GM23338 (cell line): ENCODE measurements around the gene ZFAND6. TPM values are rescaled to one million over a fixed set of nuclear protein-coding genes. Genes with fewer than 3 reads are reported as not detected.

Experiments used
- ATAC-seq: fragments of 200-7000 bp; cut with Tn5 transposase; 3 replicates; pipeline ENCODE4 v1.9.1; 2020
- DNase-seq: peaks from one replicate; pipeline ENCODE4 v3.0.0-alpha.2; 2015; ENCODE audit warnings: low spot score
- H2AFZ ChIP-seq: fragments of 200-600 bp; sonication (generic); 2 replicates; pipeline ENCODE4 v1.8.0; 2016; ENCODE audit warnings: antibody characterized with exemption, mild to moderate bottlenecking, moderate library complexity
- H3F3A ChIP-seq: fragments of 200-600 bp; sonication (generic); replicated peaks from 2 replicates; pipeline ENCODE4 v1.8.0; 2017; ENCODE audit warnings: antibody characterized with exemption, mixed run types, low read depth
- H3K27ac ChIP-seq: fragments of 200-600 bp; sonication (generic); 2 replicates; pipeline ENCODE4 v1.6.1; 2016; ENCODE audit warnings: low read depth
- H3K27me3 ChIP-seq: fragments of 200-600 bp; sonication (generic); 2 replicates; pipeline ENCODE4 v1.8.0; 2016; ENCODE audit warnings: mild to moderate bottlenecking, mixed run types, moderate library complexity; ENCODE audit not compliant: insufficient read depth
- H3K36me3 ChIP-seq: fragments of 200-600 bp; sonication (generic); 2 replicates; pipeline ENCODE4 v1.8.0; 2016; ENCODE audit warnings: mild to moderate bottlenecking; ENCODE audit not compliant: insufficient read depth
- H3K4me1 ChIP-seq: fragments of 200-600 bp; sonication (generic); 2 replicates; pipeline ENCODE4 v1.8.0; 2016; ENCODE audit warnings: mild to moderate bottlenecking, moderate library complexity; ENCODE audit not compliant: insufficient read depth
- H3K4me2 ChIP-seq: fragments of 200-600 bp; sonication (generic); 2 replicates; pipeline ENCODE4 v1.7.1; 2017; ENCODE audit warnings: mixed run types
- H3K4me3 ChIP-seq: fragments of 200-600 bp; sonication (generic); 2 replicates; pipeline ENCODE4 v1.6.1; 2016; ENCODE audit warnings: mixed run types
- H3K79me2 ChIP-seq: fragments of 200-600 bp; sonication (generic); replicated peaks from 2 replicates; pipeline ENCODE4 v1.8.0; 2017; ENCODE audit warnings: mild to moderate bottlenecking; ENCODE audit not compliant: insufficient read depth
- H3K9me2 ChIP-seq: fragments of 200-600 bp; sonication (generic); 2 replicates; pipeline ENCODE4 v1.8.0; 2017; ENCODE audit not compliant: insufficient read depth
- H4K20me1 ChIP-seq: fragments of 200-600 bp; sonication (generic); replicated peaks from 2 replicates; pipeline ENCODE4 v1.8.0; 2017; ENCODE audit warnings: mild to moderate bottlenecking; ENCODE audit not compliant: insufficient read depth
- H3K27ac Mint-ChIP-seq: 2 replicates; pipeline ENCODE4 v1.8.0; 2020; ENCODE audit warnings: inconsistent platforms, mild to moderate bottlenecking, moderate library complexity, mixed read lengths
- H3K27me3 Mint-ChIP-seq: 3 replicates; pipeline ENCODE4 v1.8.0; 2022; ENCODE audit warnings: low read depth, mild to moderate bottlenecking, moderate library complexity, mixed read lengths, inconsistent platforms; ENCODE audit not compliant: insufficient read depth, poor library complexity
- H3K36me3 Mint-ChIP-seq: 3 replicates; pipeline ENCODE4 v1.8.0; 2021; ENCODE audit warnings: low read depth, mild to moderate bottlenecking, inconsistent platforms, moderate library complexity, mixed read lengths
- H3K4me1 Mint-ChIP-seq: 3 replicates; pipeline ENCODE4 v1.8.0; 2020; ENCODE audit warnings: mild to moderate bottlenecking, inconsistent platforms, mixed read lengths
- H3K4me3 Mint-ChIP-seq: 3 replicates; pipeline ENCODE4 v1.8.0; 2021; ENCODE audit warnings: moderate library complexity, mild to moderate bottlenecking, inconsistent platforms, mixed read lengths
- H3K9me3 Mint-ChIP-seq: 3 replicates; pipeline ENCODE4 v1.8.0; 2020; ENCODE audit warnings: moderate library complexity, mild to moderate bottlenecking, inconsistent platforms, mixed read lengths
- CREB1 ChIP-seq: fragments of 250-450 bp; sonication (Bioruptor Pico); IDR thresholded peaks from 2 replicates; pipeline ENCODE4 v1.5.0; 2020; ENCODE audit warnings: low read depth, mild to moderate bottlenecking, moderate library complexity
- EZH2 ChIP-seq: fragments of 200-600 bp; sonication (generic); IDR thresholded peaks from one replicate; pipeline ENCODE4 v1.8.0; 2017; ENCODE audit warnings: antibody characterized with exemption, mild to moderate bottlenecking, low read depth; ENCODE audit not compliant: unreplicated experiment
- EZH2phosphoT487 ChIP-seq: fragments of 200-600 bp; sonication (generic); IDR thresholded peaks from one replicate; pipeline ENCODE4 v1.8.1; 2018; ENCODE audit warnings: antibody characterized with exemption; ENCODE audit not compliant: unreplicated experiment
- JUNB ChIP-seq: IDR thresholded peaks from one replicate; pipeline ENCODE4 v1.6.1; 2016; ENCODE audit warnings: antibody characterized with exemption; ENCODE audit not compliant: unreplicated experiment
- NANOG ChIP-seq: IDR thresholded peaks from 2 replicates; pipeline ENCODE4 v1.6.1; 2016; ENCODE audit warnings: antibody characterized with exemption, borderline replicate concordance
- POLR2AphosphoS5 ChIP-seq: IDR thresholded peaks from 2 replicates; pipeline ENCODE4 v1.6.1; 2016; ENCODE audit warnings: antibody characterized with exemption, low read depth
- STAT1 ChIP-seq: IDR thresholded peaks from one replicate; pipeline ENCODE4 v1.6.1; 2016; ENCODE audit warnings: antibody characterized with exemption; ENCODE audit not compliant: unreplicated experiment
- ZNF114 ChIP-seq: fragments of 250-450 bp; sonication (Bioruptor Pico); IDR thresholded peaks from 2 replicates; pipeline ENCODE4 v1.5.0; 2020; ENCODE audit warnings: mild to moderate bottlenecking, moderate library complexity
- ZNF331 ChIP-seq: fragments of 250-450 bp; sonication (Bioruptor Pico); IDR thresholded peaks from 2 replicates; pipeline ENCODE4 v1.5.0; 2020; ENCODE audit warnings: low read depth, mild to moderate bottlenecking, moderate library complexity
- polyA plus RNA-seq: library from polyadenylated mRNA; unstranded; fragments of >200 nt; fragmentation: Nextera tagmentation; extraction: Ambion mirVana; gene quantifications from 2 replicates; pipeline ENCODE4 v1.2.1, GENCODE V29; 2016
- total RNA-seq: library from RNA; depleted of rRNA; stranded (reverse); fragments of >200 nt; shearing (Covaris generic); gene quantifications from 2 replicates; pipeline ENCODE4 v1.2.3, GENCODE V29; 2014
- TF ChIP-seq, protein P1 (sequence below), 2 experiments: fragments of 200-600 bp in 1 of 2; sonication (generic) in 1 of 2; conservative IDR thresholded peaks; 2 replicates each; pipeline versions ENCODE4 v1.5.1 to v1.6.1; 2016 to 2017; ENCODE audit warnings: antibody characterized with exemption in 2 of 2, low read depth in 2 of 2, mild to moderate bottlenecking in 2 of 2, moderate library complexity in 1 of 2
- TF ChIP-seq, protein P2 (sequence below): fragments of 250-450 bp; sonication (Bioruptor Pico); IDR thresholded peaks from 2 replicates; pipeline ENCODE4 v1.5.0; 2020; ENCODE audit warnings: mild to moderate bottlenecking, moderate library complexity
- TF ChIP-seq, protein P3 (sequence below): IDR thresholded peaks from 2 replicates; pipeline ENCODE4 v1.6.1; 2016; ENCODE audit warnings: antibody characterized with exemption
- TF ChIP-seq, protein P4 (sequence below): IDR thresholded peaks from one replicate; pipeline ENCODE4 v1.6.1; 2018; ENCODE audit warnings: antibody characterized with exemption; ENCODE audit not compliant: unreplicated experiment

Gene ZFAND6
- total and polyA plus RNA-seq, 2 experiments from 2014 or later: 205 to 292 TPM

DNA sequence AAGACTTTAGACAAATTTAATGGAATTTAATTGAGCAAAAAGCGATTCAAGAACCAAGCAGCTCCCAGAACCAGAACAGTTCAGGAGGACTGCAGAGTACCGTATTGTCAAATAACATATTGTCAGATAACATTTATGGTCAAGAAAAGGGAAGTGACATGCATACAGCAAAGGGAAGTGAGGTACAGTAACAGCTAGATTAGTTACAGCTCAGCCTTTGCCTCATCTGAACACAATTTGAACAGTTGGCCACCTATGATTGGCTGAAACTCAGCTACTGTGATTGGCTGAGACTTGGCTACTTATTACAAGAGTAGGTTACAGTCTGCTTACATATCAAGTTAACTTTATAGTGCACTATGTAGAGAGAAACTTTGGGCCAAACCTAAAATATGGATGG is 21.9 kb downstream of the ZFAND6 start:
- no peak overlapping the region for H3K4me3 Mint-ChIP-seq
- Histone ChIP-seq H3K79me2 (peaks cover 100% of the 10 kb centered on the region), H3K27ac (no peak overlapping the region), H4K20me1 (peaks cover 69% of the 10 kb centered on the region), H3K4me3 (no peak overlapping the region), H3F3A (peaks cover 3% of the 10 kb centered on the region; the same call in 1 of the 2 replicates), H3K36me3 (no peaks in the 10 kb centered on the region), H3K4me1 (peaks cover 22% of the 10 kb centered on the region), H3K4me2 (no peak overlapping the region), H2AFZ (no peak overlapping the region), H3K27me3 (no peaks in the 10 kb centered on the region), H3K9me2 (no peaks in the 10 kb centered on the region)
- H3K9me3 Mint-ChIP-seq: no peaks in the 10 kb centered on the region
- peaks cover 28% of the 10 kb centered on the region for H3K4me1 Mint-ChIP-seq
- H3K36me3 Mint-ChIP-seq: peaks cover 4% of the 10 kb centered on the region; the same call in 1 of the 3 replicates
- H3K27ac Mint-ChIP-seq: no peak overlapping the region
- TF ChIP-seq EZH2 (no peak), EZH2phosphoT487 (no peak), JUNB (no peak), ZNF331 (CRISPR knock-in tag) (no peak), ZNF114 (CRISPR knock-in tag) (no peak), STAT1 (no peak), POLR2AphosphoS5 (no peak), NANOG (no peak), CREB1 (CRISPR knock-in tag) (no peak)
- TF ChIP-seq, protein P1, sequence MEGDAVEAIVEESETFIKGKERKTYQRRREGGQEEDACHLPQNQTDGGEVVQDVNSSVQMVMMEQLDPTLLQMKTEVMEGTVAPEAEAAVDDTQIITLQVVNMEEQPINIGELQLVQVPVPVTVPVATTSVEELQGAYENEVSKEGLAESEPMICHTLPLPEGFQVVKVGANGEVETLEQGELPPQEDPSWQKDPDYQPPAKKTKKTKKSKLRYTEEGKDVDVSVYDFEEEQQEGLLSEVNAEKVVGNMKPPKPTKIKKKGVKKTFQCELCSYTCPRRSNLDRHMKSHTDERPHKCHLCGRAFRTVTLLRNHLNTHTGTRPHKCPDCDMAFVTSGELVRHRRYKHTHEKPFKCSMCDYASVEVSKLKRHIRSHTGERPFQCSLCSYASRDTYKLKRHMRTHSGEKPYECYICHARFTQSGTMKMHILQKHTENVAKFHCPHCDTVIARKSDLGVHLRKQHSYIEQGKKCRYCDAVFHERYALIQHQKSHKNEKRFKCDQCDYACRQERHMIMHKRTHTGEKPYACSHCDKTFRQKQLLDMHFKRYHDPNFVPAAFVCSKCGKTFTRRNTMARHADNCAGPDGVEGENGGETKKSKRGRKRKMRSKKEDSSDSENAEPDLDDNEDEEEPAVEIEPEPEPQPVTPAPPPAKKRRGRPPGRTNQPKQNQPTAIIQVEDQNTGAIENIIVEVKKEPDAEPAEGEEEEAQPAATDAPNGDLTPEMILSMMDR (conservative IDR thresholded peaks at IDR 0.05; ENCODE audit: low read depth in 2 of 2): no peak
- TF ChIP-seq, protein P2, sequence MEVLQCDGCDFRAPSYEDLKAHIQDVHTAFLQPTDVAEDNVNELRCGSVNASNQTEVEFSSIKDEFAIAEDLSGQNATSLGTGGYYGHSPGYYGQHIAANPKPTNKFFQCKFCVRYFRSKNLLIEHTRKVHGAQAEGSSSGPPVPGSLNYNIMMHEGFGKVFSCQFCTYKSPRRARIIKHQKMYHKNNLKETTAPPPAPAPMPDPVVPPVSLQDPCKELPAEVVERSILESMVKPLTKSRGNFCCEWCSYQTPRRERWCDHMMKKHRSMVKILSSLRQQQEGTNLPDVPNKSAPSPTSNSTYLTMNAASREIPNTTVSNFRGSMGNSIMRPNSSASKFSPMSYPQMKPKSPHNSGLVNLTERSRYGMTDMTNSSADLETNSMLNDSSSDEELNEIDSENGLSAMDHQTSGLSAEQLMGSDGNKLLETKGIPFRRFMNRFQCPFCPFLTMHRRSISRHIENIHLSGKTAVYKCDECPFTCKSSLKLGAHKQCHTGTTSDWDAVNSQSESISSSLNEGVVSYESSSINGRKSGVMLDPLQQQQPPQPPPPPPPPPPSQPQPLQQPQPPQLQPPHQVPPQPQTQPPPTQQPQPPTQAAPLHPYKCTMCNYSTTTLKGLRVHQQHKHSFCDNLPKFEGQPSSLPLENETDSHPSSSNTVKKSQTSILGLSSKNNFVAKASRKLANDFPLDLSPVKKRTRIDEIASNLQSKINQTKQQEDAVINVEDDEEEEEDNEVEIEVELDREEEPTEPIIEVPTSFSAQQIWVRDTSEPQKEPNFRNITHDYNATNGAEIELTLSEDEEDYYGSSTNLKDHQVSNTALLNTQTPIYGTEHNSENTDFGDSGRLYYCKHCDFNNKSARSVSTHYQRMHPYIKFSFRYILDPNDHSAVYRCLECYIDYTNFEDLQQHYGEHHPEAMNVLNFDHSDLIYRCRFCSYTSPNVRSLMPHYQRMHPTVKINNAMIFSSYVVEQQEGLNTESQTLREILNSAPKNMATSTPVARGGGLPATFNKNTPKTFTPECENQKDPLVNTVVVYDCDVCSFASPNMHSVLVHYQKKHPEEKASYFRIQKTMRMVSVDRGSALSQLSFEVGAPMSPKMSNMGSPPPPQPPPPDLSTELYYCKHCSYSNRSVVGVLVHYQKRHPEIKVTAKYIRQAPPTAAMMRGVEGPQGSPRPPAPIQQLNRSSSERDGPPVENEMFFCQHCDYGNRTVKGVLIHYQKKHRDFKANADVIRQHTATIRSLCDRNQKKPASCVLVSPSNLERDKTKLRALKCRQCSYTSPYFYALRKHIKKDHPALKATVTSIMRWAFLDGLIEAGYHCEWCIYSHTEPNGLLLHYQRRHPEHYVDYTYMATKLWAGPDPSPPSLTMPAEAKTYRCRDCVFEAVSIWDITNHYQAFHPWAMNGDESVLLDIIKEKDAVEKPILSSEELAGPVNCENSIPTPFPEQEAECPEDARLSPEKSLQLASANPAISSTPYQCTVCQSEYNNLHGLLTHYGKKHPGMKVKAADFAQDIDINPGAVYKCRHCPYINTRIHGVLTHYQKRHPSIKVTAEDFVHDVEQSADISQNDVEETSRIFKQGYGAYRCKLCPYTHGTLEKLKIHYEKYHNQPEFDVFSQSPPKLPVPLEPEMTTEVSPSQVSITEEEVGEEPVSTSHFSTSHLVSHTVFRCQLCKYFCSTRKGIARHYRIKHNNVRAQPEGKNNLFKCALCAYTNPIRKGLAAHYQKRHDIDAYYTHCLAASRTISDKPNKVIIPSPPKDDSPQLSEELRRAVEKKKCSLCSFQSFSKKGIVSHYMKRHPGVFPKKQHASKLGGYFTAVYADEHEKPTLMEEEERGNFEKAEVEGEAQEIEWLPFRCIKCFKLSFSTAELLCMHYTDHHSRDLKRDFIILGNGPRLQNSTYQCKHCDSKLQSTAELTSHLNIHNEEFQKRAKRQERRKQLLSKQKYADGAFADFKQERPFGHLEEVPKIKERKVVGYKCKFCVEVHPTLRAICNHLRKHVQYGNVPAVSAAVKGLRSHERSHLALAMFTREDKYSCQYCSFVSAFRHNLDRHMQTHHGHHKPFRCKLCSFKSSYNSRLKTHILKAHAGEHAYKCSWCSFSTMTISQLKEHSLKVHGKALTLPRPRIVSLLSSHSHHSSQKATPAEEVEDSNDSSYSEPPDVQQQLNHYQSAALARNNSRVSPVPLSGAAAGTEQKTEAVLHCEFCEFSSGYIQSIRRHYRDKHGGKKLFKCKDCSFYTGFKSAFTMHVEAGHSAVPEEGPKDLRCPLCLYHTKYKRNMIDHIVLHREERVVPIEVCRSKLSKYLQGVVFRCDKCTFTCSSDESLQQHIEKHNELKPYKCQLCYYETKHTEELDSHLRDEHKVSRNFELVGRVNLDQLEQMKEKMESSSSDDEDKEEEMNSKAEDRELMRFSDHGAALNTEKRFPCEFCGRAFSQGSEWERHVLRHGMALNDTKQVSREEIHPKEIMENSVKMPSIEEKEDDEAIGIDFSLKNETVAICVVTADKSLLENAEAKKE (CRISPR knock-in tag): no peak
- TF ChIP-seq, protein P3, sequence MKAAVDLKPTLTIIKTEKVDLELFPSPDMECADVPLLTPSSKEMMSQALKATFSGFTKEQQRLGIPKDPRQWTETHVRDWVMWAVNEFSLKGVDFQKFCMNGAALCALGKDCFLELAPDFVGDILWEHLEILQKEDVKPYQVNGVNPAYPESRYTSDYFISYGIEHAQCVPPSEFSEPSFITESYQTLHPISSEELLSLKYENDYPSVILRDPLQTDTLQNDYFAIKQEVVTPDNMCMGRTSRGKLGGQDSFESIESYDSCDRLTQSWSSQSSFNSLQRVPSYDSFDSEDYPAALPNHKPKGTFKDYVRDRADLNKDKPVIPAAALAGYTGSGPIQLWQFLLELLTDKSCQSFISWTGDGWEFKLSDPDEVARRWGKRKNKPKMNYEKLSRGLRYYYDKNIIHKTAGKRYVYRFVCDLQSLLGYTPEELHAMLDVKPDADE: no peak
- TF ChIP-seq, protein P4, sequence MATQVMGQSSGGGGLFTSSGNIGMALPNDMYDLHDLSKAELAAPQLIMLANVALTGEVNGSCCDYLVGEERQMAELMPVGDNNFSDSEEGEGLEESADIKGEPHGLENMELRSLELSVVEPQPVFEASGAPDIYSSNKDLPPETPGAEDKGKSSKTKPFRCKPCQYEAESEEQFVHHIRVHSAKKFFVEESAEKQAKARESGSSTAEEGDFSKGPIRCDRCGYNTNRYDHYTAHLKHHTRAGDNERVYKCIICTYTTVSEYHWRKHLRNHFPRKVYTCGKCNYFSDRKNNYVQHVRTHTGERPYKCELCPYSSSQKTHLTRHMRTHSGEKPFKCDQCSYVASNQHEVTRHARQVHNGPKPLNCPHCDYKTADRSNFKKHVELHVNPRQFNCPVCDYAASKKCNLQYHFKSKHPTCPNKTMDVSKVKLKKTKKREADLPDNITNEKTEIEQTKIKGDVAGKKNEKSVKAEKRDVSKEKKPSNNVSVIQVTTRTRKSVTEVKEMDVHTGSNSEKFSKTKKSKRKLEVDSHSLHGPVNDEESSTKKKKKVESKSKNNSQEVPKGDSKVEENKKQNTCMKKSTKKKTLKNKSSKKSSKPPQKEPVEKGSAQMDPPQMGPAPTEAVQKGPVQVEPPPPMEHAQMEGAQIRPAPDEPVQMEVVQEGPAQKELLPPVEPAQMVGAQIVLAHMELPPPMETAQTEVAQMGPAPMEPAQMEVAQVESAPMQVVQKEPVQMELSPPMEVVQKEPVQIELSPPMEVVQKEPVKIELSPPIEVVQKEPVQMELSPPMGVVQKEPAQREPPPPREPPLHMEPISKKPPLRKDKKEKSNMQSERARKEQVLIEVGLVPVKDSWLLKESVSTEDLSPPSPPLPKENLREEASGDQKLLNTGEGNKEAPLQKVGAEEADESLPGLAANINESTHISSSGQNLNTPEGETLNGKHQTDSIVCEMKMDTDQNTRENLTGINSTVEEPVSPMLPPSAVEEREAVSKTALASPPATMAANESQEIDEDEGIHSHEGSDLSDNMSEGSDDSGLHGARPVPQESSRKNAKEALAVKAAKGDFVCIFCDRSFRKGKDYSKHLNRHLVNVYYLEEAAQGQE: no peak
- peaks cover 2% of the 10 kb centered on the region for H3K27me3 Mint-ChIP-seq
- ATAC-seq: no peak
- DNase-seq: no peak
